ENCODE results near the gene OXSM.

DNA sequence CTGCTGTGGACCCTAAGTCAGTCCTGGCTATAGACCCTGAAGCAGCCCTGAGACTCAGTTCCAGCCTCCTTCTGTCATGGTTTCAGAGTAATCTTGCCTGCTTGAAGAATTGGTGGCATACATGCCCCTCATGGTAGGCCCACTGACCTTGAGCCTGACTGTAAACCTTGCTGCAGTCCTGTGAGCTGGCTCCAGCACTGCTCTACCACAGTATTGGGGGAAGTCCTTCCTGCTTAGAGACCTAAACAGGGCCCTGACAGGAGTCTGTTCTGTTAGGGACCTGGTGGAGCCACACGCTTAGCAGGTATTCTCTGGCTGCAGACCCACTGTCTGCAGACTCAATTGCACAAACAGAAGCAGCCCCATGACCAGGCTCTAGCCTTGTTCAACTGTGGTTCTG, 47.1 kb downstream of the OXSM start:
- TF ChIP-seq, protein P1, sequence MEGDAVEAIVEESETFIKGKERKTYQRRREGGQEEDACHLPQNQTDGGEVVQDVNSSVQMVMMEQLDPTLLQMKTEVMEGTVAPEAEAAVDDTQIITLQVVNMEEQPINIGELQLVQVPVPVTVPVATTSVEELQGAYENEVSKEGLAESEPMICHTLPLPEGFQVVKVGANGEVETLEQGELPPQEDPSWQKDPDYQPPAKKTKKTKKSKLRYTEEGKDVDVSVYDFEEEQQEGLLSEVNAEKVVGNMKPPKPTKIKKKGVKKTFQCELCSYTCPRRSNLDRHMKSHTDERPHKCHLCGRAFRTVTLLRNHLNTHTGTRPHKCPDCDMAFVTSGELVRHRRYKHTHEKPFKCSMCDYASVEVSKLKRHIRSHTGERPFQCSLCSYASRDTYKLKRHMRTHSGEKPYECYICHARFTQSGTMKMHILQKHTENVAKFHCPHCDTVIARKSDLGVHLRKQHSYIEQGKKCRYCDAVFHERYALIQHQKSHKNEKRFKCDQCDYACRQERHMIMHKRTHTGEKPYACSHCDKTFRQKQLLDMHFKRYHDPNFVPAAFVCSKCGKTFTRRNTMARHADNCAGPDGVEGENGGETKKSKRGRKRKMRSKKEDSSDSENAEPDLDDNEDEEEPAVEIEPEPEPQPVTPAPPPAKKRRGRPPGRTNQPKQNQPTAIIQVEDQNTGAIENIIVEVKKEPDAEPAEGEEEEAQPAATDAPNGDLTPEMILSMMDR (IDR thresholded peaks at IDR 0.05), result no peak
- TF ChIP-seq POLR2A (IDR thresholded peaks at IDR 0.05), result no peak
